Stimulated activated CD4-positive, alpha-beta T cell treated with anti-CD3 and anti-CD28 coated beads, Interleukin-15, amount 100 ng/mL, for 24 hours (primary cell): ENCODE data around the gene KIAA1328.
"Not testable (repeated sequence)": the region's sequence is repeated elsewhere in the genome, so short reads cannot be mapped to it uniquely, and the experiment has no call there.

ENCODE experiments used
- DNase-seq: peaks from one replicate; pipeline ENCODE4 v3.0.0-alpha.2; 2020

KIAA1328 gene

DNA sequence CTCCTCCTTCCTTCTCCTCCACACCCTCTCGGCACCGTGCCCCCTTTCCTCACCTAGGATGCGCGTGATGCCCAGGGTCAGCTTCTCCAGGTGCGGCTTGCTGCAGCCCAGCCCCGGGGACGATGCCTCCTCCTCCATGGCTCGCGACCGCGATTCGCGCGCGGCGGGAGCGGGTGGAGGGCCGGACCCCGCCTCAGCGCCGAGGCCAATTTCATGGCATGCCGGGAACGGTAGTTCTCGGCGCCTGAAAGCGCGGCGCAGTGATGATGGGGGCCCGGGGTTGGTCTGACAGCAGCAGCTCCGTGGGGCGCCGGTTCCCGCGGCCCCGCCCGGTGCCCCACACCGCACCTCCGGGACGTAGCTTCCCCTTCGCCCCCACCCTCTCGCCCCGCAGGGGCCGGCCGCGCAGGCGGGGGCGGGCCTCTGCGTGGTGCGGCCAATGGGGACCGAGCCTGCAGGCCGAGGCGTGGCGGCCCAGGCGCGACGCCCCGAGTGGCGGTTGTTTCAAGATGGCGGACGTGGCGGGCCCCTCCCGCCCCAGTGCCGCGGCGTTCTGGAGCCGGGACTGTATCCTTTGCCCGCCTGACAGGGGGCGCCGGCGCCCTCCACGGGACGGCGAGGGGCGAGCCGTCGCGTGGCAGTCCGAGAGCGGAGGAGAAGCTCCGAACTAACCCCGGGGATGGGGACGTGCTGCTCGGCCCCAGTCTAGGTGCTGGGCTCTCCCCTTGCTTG, at the start of gene KIAA1328, which contains the start of gene TPGS2:
Gene KIAA1328, plus strand, starts transcription at position 498 of the 732 bp plus-strand sequence. Its CDS starts 12 bp downstream, at position 510.
Gene TPGS2, minus strand, starts transcription at position 373 of the 732 bp plus-strand sequence. Its CDS starts 235 bp downstream, at position 138.
- DNase-seq: peak; percentile 91

GRCh38 chr18:36780748-36781147, 48.2 kb upstream of the KIAA1328 start:
- DNase-seq: no peak

DNA sequence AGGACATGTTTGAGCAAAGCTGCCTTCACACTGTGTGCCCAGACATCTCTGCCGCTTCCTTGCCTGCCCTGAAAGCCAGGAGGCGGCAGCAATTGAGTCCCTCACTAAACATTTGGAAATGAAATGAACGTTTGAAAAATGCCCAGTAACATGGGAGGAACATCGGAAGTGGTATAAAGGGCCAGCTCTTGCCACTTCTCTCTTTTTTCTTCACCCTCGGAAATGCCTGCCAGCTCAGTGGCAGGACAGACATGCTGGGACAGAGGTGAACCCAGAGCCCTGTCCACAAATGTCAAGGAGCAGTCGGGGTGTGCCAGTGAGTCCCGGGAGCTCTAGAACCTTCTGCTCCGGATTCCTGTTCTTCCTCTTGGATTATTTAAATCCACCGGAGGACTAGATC, 46.2 kb upstream of the KIAA1328 start:
- DNase-seq: no peak

GRCh38 chr18:36783792-36784191, 45.1 kb upstream of the KIAA1328 start:
- DNase-seq: no peak

DNA sequence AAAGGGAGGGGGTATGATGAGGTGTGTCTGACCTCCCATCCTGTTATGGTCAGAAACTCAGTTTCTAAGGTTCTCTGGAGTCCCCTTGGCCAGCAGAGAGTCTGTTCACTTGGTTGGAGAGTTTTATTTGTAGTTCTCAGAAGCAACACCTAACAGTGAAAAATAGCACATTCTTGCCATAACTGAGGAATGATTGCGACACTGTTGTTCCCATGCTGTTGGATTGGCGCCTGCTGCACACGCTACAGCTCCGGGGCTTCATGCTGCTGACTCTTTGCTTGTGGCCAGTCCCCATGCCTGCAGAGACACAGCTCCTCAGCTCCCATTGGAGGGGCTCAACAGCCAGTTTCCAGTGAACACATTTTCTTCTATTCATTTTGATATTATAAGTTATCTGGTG, 42.2 kb upstream of the KIAA1328 start:
- no peak for DNase-seq

DNA sequence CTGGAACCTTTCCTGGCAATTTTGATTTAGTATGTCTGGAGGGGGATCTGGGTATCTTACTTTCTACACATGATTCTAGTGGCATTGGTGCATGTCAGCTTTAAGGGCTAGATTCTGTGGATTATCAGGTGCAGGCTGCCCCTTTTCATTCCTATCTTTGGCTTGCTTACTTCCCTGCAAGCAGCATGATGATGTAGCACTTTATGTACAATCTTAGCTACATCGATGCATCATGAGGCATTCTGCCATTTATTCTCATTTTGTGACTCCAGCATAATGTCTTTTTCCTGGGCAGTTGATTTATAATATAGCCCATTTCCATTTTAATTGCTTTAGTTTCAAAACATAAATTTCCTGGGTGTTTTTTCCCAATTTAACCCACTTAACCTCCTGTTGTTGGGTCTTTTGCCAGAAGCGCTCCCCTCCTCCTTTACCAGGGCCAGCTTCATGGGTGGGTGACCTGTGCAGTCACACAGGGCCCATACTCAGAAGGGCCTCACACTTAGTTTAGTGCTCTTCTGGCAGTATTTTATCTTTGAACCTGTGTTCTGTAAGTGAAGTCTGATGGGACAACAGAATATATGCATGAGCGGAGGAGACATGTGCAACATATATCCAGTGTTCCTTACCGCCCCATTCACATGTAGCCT, 36.2 kb upstream of the KIAA1328 start:
- no peak for DNase-seq

- no peak for DNase-seq
These were observed 30.0 kb upstream of the KIAA1328 start for GRCh38 chr18:36798738-36799473.

DNA sequence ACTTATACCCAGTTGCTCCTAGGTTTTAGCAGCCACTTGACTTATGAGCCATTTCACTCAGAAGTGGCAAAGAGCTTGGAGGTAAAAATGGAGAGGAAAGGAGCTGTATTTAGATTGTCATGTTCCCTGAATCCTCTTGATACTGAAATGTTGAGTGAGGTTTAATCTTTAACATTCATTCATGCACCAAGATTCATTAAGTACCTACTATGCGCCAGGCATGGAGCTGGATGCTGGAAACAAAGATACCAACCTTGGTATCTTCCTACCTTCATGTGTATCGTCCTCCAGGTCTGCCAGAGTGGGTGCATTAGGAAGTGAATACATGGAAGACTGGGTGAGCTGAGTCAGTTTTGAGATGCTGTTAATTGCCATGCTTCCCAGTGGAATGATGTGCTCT, 23.8 kb upstream of the KIAA1328 start:
- no peak for DNase-seq

DNA sequence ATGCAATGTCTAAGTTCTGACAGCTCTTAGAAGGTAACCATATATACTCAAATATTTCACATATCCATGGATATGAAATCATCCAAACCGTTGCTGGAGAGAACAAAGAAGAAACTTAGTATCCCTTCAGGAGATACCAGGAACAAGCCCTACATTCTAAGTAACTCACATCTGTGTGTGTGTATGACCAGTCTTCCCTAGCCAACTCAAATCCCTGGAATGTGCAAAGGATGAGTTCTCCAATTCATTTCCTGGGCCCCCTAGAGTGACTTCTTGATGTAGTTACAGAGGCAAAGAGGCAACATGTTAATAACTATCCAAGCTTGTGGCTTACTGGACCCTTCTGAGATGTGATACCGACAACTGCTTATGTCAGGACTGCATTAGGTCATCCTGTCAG, 20.2 kb upstream of the KIAA1328 start:
- no peak for DNase-seq

DNA sequence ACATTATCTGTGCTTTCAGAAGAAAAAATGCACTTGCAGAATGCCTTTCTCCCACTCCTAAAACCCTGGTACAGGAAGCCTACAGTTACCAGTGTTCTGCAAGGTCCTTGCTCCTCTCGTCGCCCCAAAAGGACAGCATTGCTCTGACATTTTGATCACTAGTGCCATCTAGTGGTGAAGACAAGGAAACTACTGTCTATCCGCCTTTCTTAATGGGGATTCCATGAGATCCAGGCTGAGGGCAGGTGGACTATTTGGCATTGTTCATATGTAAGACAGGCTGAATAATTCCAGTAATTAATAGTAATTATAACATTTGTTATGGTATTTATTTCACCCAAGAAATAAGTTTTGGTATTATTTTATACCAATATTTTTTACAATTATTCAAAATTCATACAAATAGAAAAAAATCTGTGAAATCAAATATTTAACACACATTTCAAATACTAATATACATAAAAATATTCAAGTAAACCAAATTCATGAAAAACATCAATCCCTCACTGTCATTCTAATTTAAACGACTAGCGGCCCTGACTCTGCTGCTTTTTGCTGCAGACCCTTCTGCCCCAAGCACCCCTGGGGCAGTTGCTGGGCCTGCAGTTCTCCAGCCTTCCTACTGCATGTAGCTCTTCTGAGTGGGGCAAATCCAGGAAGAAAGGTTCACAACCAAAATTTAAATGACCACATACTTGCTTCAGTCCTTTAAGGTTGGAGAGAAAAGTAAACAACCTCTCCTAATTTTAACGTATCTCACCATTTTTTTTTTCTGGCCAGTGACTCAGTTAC, 19.1 kb upstream of the KIAA1328 start:
- DNase-seq: peak; percentile 21

DNA sequence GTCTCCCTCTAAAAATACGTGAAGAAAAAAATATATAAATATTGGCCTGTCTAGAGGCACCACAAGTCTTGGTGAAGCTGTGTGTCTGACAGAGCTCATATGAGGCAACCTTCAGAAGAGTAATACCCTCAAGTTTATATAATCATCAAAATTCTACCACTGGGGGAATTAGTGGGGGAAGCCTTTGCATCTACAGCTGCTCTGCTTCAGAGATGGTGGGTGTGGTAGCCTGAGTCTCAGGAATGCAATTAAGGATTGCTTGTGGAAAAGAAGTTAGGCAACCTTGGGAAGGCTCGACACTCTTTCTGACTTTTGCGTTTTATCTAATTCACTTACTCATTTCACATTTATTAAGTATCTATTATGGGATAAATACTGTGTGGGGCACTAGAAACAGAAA, 17.5 kb upstream of the KIAA1328 start:
- DNase-seq: no peak

DNA sequence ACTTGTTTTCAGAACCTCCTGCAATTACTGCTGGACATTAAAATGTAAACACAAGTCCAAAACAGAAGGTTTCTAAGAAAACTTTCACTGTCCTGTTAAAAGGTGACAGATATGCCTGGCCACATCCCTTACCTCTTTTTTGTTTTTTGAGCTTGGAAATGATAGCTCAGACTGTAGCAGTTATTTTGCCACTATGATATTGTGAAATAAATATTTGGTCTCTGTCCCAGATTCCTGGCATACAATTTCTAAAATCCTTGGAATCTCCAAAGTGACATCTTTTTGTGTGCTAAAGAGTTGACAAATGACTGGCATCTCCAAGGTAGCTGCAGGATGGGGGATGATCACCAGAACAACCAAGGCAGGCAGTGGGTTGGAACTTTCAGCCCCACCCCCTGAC, 17.0 kb upstream of the KIAA1328 start:
- DNase-seq: no peak

DNA sequence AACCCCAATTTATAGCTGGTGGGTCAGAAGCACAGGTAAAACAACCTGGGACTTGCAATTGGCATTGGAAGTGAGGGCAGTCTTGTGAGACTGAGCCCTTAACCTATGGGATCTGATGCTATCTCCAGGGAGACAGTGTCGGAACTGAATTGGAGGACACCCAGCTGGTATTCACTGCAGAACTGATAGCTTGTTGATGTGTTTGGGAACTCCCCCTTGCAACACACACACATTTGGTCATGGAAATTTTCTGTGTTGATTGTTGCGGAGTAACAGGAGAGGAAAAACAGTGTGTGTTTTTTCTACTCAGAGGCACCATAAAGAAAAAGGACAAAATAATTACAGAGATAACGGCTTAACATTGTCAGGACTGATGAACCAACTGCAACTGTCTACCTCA, 16.2 kb upstream of the KIAA1328 start:
- DNase-seq: no peak

DNA sequence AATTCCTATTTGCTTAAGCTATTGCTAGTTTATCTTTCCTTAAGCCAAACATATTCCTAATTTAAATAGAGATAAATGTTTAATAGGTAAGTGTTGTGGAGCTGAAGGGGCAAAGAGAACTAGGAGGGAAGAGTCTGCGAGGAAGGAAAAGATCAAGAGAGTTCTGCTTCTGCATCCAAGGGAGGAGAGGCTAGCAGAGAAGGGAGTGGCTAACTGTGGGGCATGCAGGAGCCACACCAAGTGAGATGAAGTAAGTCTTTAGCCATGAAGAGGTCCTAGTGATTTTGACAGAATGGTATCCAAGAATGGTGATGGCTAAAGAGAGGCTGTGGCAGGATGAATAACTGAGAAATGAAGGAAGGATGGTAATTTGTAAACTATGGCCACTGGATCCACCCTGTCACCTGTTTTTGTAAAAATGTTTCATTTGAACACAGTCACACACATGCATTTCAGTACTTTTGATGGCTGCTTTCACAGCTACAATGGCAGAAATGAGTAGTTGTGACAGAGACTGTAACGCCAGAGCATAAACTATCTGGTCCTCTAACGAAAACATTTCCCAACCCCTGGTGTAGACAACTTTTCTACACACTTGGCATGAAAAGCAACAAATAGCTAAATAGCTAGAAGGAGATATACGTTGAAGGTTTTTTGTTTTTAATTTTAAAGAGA, 15.7 kb upstream of the KIAA1328 start:
- DNase-seq: no peak

- DNase-seq: no peak
These were observed 15.1 kb upstream of the KIAA1328 start for GRCh38 chr18:36813824-36814223.

GRCh38 chr18:36814994-36815393, 13.9 kb upstream of the KIAA1328 start:
- DNase-seq: no peak

DNA sequence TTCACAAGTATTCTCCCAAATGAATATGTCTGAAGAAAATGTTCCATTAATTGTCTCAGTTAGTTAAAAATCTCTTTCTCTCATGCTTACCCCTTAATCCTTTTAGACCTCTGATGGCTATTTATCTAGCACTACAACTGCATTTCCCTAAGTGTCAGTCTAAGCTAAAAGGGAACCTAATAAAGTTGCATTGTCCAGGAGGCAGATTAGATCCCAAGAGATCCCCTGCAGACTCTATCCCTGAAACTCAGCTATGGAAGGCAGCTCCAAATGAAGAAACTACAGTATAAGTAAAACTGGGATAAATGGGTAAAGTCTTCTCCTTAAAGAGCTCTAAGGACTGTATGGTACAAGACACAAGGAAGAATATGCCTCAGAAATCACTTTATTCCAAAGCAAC, 12.8 kb upstream of the KIAA1328 start:
- DNase-seq: not testable (repeated sequence)

GRCh38 chr18:36817039-36817438, 11.9 kb upstream of the KIAA1328 start:
- DNase-seq: no peak

DNA sequence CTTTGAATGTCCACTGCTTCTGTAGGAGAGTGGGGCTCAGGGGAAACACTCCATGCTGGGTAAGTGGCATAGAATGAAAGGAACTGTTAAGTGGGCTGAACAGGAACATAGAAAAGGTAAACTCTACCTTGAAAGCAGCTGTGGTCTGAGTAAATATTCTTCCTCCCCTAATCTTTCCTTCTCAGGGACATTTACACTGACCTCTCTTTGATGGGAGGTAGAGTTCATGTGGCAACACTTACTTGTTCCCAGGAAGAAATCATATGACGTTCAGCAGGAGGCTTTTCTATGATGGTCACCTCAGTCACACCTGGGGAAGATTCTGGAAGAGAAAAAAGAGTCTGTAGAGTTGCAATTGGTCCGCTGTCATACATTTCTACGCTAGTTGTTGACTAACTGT, 10.3 kb upstream of the KIAA1328 start:
- no peak for DNase-seq

GRCh38 chr18:36819621-36820020, 9.3 kb upstream of the KIAA1328 start:
- no peak for DNase-seq

DNA sequence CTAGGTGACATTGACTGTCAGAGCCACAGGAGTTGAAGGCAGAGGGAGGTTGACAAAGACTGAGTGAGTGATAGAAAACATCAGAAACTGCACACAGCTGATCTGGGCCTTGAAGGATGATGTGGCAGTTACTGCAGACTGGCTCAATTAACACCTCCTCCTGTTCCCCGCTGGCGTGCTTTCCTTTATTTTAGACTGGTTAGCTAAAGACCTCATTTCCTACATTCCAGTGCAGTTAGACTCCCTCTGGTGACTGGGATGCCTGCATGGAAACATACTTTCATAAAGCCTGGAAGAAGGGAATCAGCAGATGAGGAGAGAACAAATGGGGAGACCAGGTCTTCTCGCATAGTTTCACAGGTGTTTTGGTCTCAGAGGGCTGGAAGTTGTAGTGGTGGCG, 7.2 kb upstream of the KIAA1328 start:
- DNase-seq: no peak

GRCh38 chr18:36825526-36825925, 3.4 kb upstream of the KIAA1328 start:
- no peak for DNase-seq
